Type B pancreatic cell (in vitro differentiated cells): Measurements from ENCODE around the gene LHPP. TPM values are rescaled to one million over a fixed set of nuclear protein-coding genes. Genes with fewer than 3 reads are reported as not detected.
"Not testable (repeated sequence)": the region's sequence is repeated elsewhere in the genome, so short reads cannot be mapped to it uniquely, and the experiment has no call there.

Experiments
- DNase-seq: peaks from one replicate; pipeline ENCODE4 v3.0.0; 2021; ENCODE audit warnings: mixed read lengths; ENCODE audit not compliant: unreplicated experiment; ENCODE audit errors: extremely low spot score
- H3K27ac Mint-ChIP-seq: 2 replicates; pipeline ENCODE4 v1.8.0; 2021; ENCODE audit warnings: mild to moderate bottlenecking, mixed read lengths
- H3K27me3 Mint-ChIP-seq: 2 replicates; pipeline ENCODE4 v1.8.0; 2021; ENCODE audit warnings: mixed read lengths
- H3K36me3 Mint-ChIP-seq: 2 replicates; pipeline ENCODE4 v1.8.0; 2021; ENCODE audit warnings: mixed read lengths
- H3K4me1 Mint-ChIP-seq: one replicate; pipeline ENCODE4 v1.8.0; 2021; ENCODE audit warnings: mixed read lengths; ENCODE audit not compliant: unreplicated experiment
- H3K4me3 Mint-ChIP-seq: 2 replicates; pipeline ENCODE4 v1.8.0; 2021; ENCODE audit warnings: mild to moderate bottlenecking, mixed read lengths
- H3K9me3 Mint-ChIP-seq: 2 replicates; pipeline ENCODE4 v1.8.0; 2021; ENCODE audit warnings: mixed read lengths
- CTCF ChIP-seq: fragments of 200-600 bp; sonication (generic); conservative IDR thresholded peaks from 2 replicates; pipeline ENCODE4 v1.5.0; 2021; ENCODE audit warnings: antibody characterized with exemption, mild to moderate bottlenecking
- total RNA-seq: library from RNA; stranded (reverse); gene quantifications from 2 replicates; pipeline ENCODE4 v1.2.1, GENCODE V29; 2021; ENCODE audit warnings: low replicate concordance

LHPP gene
- total RNA-seq, 1 donor from 2014 or later: 12.7 TPM

- H3K36me3 Mint-ChIP-seq: no peaks in the 10 kb centered on the region
- H3K9me3 Mint-ChIP-seq: peaks cover 6% of the 10 kb centered on the region
- TF ChIP-seq CTCF: no peak
- peaks cover 2% of the 10 kb centered on the region for H3K27me3 Mint-ChIP-seq
- no peaks in the 10 kb centered on the region for H3K4me1 Mint-ChIP-seq
- H3K4me3 Mint-ChIP-seq: no peak overlapping the region
- H3K27ac Mint-ChIP-seq: no peak overlapping the region
- DNase-seq: no peak
Observed at GRCh38 chr10:124579011-124579399, 117.4 kb downstream of the LHPP start.

DNA sequence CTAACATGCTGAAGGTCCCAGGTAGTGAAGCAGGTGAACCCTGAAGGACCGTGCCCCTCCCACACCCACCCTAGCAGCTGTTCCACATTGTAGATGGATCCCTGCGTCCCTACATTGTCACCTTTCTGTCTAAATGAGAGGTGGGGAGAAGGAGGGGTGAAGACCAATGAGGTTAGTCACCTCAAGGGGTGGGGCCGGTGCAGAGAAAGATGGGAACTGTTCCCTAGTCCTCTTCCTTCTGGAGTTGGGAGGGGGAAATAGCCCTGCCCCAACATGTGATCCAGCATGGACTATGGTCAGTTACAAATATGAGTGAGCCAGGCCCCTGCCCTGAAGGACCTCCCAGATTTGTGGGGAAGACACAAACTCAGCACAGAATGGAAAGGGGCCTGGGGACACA is 124.5 kb downstream of the LHPP start:
- H3K4me3 Mint-ChIP-seq: no peak overlapping the region
- no peak for TF ChIP-seq CTCF

DNA sequence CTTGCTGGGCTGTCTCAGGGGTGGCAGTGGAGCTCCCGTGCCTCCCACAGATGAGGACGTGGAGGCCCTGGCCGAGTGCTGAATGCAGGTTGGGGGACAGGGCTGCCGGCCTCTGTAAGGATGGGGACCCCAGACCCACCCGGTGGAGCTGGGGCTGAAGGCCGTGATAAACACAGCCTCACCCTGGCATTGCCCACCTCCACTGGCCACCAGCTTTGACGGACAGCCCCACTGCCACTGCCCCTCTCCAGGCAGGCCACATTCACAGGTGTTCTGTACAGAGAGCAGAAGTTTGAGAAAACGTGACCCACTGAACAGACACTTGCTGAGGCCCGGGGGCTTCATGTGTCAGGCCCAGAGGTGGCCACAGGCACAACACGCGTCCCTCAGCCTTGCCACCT is 126.2 kb downstream of the LHPP start:
- DNase-seq: no peak
- Mint-ChIP-seq H3K4me1 (peaks cover 21% of the 10 kb centered on the region), H3K4me3 (no peak overlapping the region), H3K9me3 (no peaks in the 10 kb centered on the region), H3K36me3 (no peaks in the 10 kb centered on the region), H3K27ac (no peak overlapping the region), H3K27me3 (no peaks in the 10 kb centered on the region)
- TF ChIP-seq CTCF: no peak

More for the DNA sequence above, 124.5 kb downstream of the LHPP start:
- Mint-ChIP-seq H3K9me3 (no peaks in the 10 kb centered on the region), H3K4me1 (peaks cover 21% of the 10 kb centered on the region), H3K36me3 (no peaks in the 10 kb centered on the region), H3K27me3 (no peaks in the 10 kb centered on the region), H3K27ac (no peak overlapping the region)
- no peak for DNase-seq

DNA sequence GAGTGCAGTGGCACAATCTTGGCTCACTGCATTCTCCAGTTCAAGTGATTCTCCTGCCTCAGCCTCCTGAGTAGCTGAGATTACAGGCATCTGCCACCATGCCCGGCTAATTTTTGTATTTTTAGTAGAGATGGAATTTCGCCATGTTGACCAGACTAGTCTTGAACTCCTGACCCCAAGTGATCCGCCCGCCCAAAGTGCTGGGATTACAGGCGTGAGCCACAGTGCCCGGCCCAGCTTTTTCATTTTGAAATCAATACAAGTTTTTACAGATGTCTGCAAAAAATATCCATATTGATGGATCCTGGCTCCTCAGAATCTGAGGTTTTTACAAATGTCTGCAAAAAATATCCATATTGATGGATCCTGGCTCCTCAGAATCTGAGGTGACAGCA is 126.7 kb downstream of the LHPP start:
- H3K36me3 Mint-ChIP-seq, DNase-seq, H3K9me3 Mint-ChIP-seq, H3K4me3 Mint-ChIP-seq, H3K27ac Mint-ChIP-seq, H3K27me3 Mint-ChIP-seq: not testable (repeated sequence)
- H3K4me1 Mint-ChIP-seq: peaks cover 21% of the 10 kb centered on the region

GRCh38 chr10:124588736-124589490 is 127.3 kb downstream of the LHPP start:
- TF ChIP-seq CTCF: no peak
- Mint-ChIP-seq H3K27me3 (no peaks in the 10 kb centered on the region), H3K27ac (no peak overlapping the region), H3K4me3 (no peak overlapping the region), H3K9me3 (no peaks in the 10 kb centered on the region), H3K4me1 (peaks cover 21% of the 10 kb centered on the region), H3K36me3 (no peaks in the 10 kb centered on the region)
- no peak for DNase-seq

GRCh38 chr10:124589491-124590041 is 127.9 kb downstream of the LHPP start:
- H3K27ac Mint-ChIP-seq: peak overlapping the region; percentile 36
- no peaks in the 10 kb centered on the region for H3K36me3 Mint-ChIP-seq
- H3K4me3 Mint-ChIP-seq: no peak overlapping the region
- no peak for DNase-seq
- TF ChIP-seq CTCF: no peak
- no peaks in the 10 kb centered on the region for H3K9me3 Mint-ChIP-seq
- H3K4me1 Mint-ChIP-seq: peaks cover 21% of the 10 kb centered on the region
- no peaks in the 10 kb centered on the region for H3K27me3 Mint-ChIP-seq
